ENCODE measurements around the gene ANKS3.

The ANKS3 gene

DNA sequence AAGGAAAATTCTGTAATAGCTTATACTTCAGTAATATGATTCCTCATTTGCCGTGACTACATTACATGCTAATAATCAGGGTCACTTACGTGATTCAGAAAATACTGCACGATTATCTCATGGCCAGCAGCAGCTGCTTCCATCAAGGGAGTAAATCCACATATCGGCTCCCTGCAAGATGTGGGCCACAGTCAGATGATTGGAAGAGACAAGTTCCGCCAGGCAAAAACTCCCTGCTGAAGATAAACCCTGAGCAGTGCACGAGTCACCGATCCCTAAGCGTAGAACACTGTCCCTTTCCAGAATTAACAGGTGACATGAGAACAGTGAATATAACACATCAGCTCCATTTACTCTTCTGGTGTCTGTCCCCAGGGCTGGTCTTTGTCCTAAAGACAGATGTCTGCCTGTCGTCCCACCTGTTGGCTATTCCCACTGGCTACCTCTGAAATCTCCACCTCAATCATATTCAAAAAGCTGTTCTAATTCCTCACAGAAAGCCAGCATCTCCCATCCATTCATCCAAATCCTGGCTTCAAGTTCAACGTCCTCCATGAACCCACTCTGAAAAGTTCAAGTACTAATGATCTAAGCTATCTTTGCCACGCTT is 9.3 kb downstream of the ANKS3 start:
- no peak for DNase-seq (ENCODE audit: low spot score)

DNA sequence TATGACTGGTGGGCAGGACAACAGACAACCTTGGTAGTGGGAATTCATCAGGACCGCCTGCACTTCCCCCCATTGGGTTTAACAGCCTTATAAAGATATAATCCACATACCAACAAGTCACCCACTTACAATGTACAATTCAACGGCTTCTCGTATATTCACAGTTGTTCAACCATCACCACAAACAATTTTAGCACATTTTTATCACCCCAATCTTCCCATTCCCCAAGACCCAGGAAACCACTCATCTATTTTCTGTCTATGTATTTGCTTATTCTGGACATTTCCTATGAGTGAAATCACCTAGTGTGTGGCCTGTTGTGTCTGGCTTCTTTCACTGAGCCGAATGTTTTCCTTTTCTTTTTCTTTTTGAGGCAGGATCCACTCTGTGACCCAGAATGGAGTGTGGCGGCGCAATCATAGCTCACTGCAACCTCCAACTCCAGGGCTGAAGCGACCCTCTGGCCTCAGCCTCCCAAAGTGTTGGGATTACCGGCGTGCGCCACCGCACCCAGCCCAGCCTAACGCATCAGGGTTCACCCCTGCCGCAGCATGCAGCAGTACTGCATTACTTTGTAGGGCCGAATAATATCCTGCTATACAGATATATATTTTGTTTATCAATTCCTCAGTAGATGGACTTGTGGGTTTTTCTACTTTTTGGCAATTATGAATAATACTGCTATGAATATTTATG is 10.9 kb downstream of the ANKS3 start:
- no peak for DNase-seq (ENCODE audit: low spot score)

DNA sequence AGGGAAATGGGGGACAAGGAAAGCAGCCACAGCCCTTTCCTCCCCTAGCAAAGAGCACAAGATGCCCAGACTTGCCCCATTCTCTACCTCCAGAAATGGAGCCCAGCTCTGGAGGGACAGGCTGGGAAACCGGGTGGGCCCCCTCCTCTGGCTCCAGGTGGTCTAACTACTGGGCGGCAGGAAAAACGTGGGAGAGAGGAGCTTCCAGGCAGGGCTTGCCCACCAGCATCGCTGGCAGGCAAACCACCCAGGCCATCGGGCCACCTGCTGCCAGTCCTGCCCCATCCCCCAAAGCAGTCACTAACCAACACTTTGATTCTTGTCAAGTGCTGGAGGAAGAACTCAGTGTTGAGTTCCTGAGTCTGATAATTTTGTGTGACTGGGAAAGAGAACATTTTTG is 15.6 kb downstream of the ANKS3 start:
- no peak for DNase-seq (ENCODE audit: low spot score)

DNA sequence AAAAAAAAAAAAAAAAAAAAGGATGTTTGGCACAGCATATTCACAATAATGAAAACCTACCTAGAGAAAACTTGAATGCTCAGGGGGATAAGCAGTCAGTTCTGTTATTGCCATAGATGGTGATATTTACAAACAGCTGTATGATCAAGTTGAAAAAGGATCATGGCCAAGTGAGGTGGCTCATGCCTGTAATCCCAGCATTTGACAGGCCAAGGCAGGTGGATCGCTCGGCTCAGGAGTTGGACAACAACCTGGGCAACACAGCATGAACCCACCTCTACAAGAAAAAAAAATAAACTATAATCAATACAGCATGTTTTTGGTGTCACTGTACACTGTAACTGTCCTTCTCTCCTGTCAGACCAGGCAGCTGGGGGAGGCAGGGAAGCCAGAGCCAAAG is 19.1 kb downstream of the ANKS3 start:
- DNase-seq (ENCODE audit: low spot score), result no peak

DNA sequence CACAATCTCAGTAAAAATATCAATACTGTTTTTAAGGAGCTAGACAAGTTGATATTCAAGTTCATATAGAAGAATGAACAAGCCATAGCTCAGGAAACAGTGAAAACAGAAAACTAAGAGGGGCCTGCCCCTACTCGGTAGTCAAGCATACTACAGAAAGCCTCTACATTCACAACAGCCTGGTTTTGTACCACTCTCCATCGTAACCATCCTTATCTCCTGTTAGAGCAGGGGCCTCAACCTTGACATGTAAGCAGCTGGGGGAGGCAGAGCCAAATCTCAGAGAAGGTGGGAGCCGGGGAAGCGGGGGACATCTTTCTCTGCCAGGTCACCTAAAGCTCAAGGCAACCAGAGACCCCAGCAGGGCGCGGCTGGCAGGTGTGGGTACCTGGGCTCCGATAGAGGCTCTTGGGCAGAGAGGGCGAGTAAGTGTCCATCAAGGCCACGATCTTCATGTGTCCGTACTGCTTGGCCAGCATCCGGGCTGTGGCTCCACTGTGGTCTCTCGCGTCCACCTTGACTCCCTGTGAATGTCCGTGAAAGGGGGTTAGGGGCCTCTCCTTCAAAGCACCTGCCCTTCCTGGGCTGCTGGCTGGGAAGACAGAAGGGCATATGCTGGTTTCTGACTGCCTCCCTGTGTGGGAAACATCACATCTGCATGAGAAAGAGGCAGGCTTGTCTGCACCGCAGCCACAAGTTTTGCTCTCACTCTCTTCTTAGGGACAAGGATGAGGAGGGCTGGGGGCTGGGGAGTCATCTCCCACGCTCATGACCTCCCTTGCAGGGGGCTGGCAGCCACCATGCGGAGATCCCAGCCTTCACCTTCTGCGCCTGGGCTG is 20.2 kb downstream of the ANKS3 start:
- DNase-seq (ENCODE audit: low spot score), result no peak

DNA sequence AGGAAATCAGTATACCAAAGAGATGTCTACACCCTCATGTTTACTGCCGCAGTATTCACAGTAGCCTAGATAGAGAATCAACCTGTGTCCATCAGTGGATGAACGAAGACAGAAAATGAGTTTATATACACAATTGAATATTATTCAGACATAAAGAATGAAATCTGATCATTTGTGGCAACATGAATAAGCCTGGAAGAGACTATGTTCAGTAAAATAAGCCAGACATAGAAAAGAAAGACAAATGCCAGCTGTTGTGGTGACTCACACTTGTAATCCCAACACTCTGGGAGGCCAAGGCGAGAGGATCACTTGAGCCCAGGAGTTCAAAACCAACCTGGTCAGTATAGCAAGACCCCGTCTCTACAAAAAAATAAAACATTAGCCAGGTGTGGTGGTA is 24.6 kb downstream of the ANKS3 start:
- no peak for DNase-seq (ENCODE audit: low spot score)

DNA sequence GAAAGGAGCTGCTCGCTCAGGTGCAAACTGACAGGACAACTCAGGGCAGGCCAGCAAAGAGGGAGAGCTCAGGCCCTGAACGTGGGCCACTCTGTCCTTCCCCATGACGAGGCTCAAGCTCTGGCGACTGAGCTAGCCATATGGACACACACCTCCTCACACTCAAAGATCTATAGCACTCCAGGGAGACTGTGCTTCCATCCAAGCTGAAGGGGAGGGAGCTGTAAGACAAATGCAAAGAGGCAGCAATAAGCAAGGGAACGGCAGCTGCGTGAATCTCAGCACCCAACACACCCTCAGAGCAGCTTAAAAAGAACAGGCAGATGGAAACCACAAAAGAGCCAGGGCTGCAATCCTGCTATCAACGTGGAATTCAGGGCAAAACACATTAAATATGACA is 27.2 kb downstream of the ANKS3 start:
- DNase-seq (ENCODE audit: low spot score), result no peak

DNA sequence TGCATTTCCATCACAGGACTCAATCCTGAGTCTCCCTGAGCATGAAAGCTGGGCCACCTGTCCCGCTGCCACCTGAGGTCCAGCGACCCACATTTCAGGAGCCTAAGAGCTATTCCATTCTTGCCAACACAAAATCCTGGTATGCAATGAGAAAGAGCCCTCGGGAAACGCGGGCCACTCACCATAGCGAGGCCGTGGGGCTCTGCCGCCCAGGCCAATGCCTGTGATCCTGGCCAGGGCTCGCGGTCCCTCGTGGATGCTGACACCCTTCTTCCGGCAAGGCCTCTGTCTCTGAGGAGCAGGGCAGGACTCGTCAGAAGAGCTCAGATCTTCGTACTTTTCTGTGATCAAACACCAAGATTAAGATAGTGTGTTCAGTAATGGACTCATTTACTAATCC is 29.2 kb downstream of the ANKS3 start:
- no peak for DNase-seq (ENCODE audit: low spot score)

DNA sequence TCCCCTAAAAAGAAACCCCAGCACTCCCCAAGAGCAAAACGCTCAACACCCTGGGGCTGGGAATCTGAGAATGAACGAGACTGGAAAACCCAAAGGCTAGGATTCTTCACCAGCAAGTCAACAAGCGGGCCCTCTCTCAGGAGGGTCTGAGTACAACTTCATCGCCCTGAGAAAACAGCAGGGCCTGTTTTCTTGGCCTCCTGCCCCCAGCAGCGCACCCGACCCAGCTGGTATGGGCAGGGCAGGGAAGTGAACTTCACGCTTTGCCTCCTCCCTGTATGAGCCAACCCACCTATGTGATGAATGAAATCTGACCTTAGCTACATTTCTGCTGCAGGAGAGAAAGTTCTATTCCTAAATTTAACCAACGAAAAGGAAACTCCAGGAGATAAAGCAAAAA is 29.6 kb downstream of the ANKS3 start:
- no peak for DNase-seq (ENCODE audit: low spot score)

DNA sequence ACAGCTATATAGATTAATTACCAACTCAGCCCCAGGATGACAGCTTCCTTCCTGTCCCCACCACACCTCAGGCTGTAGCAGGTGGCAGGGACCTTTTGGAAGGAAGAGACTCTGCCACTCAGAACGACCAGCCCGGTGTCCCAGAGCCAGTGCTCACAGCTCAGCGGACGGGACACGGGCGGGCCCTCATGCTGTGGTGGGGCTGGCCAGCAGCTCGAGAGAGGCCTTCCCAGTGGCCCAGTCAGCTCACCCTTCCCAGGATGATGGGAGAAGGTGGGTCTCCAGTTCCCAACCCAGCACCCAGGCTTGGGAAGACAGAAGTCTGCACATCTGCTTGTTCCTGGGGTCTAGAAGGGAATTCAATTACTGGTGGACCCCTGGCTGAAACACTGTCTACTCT is 30.2 kb downstream of the ANKS3 start:
- no peak for DNase-seq (ENCODE audit: low spot score)

DNA sequence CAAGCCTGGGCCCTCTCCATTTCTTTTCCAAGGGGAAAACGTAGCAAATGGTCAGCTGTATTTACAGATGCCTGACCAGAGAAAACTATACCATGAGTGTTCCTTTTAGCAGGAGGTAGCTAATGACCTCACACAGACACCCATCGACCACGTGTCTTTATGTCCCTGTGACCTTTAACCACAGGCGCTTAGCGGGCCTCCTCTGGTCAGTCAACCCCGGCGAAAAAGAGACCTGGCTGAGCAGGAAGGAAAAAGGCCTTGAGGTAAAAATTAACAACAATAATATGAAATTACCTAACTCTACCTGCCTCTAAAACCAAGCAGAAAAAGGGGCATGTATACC is 31.6 kb downstream of the ANKS3 start:
- DNase-seq (ENCODE audit: low spot score), result no peak

DNA sequence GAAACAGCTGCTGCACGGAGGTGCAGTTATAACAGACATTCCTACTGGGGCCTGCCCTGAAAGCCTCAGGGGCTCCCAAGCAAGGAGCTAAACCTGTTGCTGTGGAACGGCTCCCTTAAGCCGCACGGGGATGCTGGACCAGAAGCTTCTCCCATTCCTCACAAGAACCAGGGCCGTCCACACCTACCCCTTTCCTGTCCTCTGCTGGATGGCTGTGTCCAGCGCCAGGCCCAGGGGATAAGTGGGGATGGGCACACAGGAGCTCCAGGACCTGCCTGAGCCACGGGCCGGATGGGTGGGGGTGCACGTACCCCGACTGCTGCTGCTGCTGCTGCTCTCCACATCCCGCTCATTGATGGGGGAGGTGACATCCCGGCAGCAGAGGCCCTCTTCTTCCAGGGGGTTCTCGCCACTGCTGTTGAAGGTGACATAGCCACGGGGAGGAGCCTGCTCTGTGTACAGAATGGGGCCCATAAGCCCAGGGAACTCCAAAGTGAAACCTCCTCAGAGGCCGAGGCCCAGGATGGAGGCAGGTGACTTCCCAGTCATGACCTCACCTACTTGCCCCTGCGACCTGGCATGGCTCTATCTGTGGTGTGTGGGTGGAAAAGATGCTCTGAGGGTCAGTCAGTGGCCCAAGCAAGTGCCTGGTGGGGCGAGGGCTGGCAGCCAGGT is 32.1 kb downstream of the ANKS3 start:
- no peak for DNase-seq (ENCODE audit: low spot score)

DNA sequence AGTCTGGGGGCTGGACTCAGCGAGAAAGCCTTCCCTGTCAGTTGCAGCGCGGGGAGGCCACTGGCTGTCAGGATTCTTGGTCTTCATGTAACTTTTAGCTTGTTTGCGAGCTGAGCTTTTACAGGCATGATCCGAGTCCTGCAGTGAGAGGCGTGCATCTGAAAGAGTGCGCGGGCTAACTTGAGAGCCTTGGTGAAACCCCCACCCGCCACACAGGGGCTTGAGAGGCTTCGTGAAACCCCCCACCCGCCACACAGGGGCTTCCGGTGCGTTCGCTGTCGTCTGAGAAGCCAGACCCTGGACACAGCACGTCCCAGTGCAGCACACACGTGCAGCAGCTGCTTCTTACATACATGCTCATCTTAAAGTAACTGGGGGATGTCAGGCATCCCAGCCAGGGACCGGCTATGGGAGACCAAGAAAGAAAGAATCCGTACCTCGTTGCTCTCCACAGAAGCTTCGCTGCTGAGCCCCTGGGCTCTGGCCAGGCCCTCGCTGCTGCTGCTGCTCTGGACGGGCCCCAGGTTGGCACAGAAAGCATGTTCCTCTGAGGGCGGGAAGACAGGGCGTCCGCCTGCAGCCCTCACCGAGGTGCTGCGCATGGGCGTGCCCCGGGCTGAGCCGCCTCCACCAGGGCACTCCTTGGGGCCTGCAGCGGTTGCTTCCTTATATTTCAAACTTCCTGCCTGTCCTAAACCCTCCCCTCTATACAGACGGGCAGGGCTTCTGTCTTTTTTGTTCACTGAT is 32.9 kb downstream of the ANKS3 start:
- no peak for DNase-seq (ENCODE audit: low spot score)

DNA sequence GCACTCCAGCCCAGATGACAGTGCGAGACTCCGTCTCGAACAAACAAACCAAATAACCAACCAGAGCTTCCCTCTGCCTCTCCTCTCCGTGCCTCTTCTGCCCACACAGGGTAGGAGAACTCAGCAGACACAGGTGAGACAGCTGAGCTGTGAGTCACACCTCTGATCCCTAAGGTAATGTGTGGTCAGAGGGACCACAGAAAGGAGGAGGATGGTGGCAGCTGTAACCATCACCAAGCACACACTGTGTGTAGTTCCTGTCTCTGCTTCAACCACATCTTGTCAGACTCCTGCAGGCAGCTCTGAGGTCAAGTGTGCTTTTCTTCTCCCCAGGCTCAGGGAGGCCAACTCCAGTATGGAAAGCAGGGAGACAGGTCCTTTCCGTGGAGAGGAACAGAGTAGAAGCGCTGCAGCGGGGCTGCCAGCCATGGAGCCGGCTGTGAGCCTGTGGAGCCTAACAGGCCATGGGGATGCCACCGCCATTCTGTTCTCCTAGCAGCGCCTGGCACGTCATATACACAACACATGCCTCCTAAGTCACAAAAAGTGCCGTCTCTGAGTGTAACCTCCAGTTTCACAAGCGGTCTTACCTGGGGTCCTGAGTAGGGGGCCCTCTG is 33.6 kb downstream of the ANKS3 start:
- DNase-seq (ENCODE audit: low spot score), result no peak

DNA sequence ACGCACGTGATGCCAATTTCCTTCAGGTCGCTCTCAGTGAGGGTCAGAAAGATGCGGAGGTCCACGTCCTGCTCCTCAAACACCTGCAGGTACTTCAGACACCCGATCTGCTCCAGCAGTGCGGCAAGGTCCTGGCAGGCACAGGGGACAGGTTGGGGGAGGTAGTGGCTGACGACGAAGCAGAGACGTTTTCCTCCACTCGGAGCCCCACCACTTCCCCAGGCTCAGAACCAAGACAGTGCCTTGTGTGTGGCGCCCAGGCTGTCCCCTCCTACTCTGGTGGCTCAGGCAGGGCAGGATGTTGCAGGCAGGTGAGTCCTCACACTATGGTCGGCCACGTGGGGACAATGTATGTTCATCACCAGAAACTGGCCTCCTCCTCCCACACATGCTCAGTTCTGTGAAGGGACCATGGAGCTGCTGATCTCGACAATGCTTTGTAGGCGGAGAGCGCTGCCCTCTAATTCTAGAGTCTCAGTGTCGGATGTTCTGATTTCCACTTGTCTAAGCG is 35.0 kb downstream of the ANKS3 start:
- no peak for DNase-seq (ENCODE audit: low spot score)

DNA sequence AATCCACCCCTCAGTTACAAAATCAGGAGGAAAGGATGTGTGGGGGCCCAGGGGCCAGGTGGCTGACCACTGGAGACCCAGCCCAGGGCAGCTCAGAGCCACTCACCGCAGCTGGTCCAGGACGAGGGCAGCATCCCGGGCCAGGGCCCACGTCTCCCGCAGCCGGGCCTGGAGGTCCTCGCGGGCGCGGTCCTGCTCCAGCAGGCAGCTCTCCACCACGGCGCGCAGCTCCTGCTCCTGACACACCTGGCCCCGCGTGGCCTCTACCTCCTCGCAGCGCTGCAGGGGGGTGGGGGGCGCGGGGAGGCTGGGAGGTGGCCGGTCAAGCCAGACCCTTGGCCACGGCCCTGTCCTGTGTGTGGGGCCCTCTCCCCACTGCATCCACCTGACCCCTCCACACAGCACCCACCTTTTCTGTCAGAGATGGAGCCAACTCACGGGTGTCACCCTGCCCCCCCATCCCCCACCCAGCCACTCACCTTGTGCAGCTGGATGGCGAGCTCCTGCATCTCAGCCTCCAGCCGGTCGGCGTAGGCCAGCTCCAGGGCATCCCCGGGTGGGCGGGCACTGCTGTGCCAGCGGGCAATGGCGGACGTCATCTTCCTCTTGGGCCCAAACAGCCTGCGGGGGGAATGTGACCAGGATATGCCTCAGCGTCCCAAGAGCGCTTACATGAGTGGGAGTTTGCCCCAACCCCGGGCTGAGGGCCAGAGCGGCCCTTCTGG is 35.6 kb downstream of the ANKS3 start:
- DNase-seq (ENCODE audit: low spot score), result no peak

DNA sequence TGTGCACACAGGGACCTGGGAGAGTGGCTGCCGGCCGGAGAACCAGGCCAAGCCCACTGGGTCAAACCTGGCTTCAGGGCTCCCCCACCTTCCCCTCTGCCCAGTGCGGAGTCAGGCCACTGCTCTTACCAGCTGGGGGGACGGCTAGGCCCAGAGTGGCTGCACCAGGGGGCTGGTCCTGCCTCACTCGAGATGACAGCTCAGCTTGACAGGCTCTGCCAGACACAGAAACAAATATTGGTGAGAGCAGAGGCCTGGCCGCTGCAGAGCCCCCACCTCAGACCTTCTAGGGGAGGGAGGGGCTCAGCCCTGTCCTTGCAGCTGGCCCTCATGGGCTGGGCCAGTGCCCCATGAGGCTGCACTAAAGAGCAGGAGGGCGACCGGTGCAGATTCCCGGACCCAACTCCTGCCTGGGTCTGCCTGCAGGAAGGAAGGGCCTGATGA is 36.2 kb downstream of the ANKS3 start:
- DNase-seq (ENCODE audit: low spot score), result no peak

DNA sequence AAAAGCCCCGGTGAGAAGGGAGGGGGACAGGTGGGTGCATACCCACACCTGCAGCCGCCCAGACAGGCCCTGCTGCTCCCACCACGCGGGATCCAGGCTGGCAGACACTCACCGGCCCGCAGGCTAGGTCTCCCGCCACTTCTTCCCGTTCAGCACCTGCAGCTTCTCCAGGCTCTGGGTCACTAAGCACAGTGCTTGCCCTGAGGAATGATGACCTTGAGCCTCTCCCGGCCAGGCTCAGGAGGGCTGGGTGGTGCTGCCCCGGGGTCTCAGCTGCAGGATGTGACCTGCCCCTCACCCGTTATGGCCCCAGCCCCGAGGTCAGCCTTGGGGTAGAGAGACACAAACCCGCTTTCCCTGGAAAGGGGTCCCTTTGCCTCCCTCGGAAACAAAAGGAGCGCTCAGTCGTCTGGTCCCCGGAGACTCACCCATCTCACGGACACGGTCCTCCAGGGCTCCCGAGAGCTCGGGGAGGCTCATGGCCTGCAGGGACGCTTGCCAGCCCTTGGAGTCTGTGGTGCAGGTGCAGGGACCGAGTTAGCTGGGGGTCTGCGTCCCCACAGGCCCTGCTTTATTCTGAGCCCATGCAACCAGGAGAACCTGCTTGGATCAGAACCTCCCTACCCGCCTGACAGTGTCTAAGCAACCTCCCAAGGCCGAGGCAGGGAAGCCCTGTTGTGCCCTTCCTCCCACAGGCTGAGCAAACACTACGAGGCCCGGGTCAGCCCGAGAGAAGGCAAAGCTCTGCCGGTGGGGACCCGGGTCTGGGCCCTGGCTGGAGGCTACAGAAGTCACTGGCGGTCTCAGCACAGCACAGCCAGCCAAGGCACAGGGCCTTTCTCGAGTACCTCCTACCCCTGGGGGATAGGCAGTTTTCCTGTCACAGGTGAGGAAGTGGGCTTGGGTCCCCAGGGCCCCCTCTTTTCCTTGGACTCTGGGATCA is 36.9 kb downstream of the ANKS3 start:
- no peak for DNase-seq (ENCODE audit: low spot score)

DNA sequence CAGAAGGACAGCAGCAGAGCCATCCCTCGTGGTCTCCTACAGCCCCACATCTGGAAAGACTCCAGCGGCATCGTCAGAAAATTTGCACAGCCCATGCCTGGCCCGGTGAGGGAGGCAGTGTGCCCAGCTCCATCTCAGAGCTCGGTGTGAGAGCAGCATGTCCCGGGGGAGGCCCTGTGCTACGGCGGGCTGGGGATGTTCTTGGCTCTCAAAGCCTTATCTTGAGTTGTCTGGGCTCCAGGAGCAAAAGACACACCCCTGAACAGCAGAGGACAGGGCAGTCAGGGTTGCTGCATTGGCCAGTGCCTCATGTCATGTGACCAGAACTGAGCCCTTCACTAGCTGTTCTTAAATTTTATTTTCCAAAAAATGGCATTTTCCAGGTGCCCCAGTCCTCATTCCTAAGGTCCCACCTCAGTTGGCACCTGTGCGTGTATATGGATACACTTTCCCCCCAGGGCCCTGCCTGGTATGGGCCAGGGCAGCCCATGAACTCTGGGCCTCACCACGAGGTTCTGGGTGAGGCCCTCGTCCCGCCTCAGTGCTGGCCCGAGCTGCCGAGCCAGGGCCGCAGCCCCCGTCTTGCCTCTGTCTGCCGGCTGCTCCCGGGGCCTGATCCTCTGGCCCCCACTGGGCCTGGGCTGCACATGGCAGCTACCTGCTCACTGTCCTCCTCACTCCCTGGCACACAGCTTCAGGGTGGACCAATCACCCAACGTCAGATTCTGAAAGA is 37.7 kb downstream of the ANKS3 start:
- DNase-seq (ENCODE audit: low spot score), result no peak
